HG03196 (cell line): ENCODE measurements around the gene CELF5.
"Not testable (repeated sequence)": the region's sequence is repeated elsewhere in the genome, so short reads cannot be mapped to it uniquely, and the experiment has no call there.

Experiments
- ATAC-seq: cut with Tn5 transposase; IDR thresholded peaks from one replicate; pipeline ENCODE4 v1.9.1; 2021; ENCODE audit not compliant: unreplicated experiment

The CELF5 gene

DNA sequence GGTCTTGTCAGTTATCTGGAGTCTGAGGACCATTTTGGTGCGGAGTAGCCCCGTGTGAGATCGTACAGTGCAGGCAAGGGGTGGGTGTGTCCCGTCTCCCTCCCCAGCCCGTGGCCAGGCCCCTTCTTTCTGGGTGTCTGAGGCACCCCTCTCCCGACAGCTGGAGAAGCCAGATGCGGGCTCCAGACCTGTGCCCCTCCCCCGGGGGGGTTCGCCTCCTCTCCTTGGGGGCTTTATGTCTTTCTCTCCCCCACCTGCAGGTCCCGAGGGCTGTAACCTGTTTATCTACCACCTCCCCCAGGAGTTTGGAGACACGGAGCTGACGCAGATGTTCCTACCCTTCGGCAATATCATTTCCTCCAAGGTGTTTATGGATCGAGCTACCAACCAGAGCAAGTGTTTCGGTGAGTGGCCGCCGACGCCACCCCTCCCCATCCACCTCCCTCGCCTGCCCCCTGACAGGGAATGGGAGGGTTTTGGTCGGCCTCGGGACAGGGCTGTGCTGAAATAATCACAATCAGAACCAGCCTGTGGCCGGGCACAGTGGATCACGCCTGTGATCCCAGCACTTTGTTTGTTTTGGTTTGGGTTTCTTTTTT, 65.6 kb downstream of the CELF5 start:
- no peak for ATAC-seq

- ATAC-seq, result not testable (repeated sequence)
These were observed 66.4 kb downstream of the CELF5 start for GRCh38 chr19:3290858-3291257.

GRCh38 chr19:3291644-3292043, 67.2 kb downstream of the CELF5 start:
- ATAC-seq, result no peak

DNA sequence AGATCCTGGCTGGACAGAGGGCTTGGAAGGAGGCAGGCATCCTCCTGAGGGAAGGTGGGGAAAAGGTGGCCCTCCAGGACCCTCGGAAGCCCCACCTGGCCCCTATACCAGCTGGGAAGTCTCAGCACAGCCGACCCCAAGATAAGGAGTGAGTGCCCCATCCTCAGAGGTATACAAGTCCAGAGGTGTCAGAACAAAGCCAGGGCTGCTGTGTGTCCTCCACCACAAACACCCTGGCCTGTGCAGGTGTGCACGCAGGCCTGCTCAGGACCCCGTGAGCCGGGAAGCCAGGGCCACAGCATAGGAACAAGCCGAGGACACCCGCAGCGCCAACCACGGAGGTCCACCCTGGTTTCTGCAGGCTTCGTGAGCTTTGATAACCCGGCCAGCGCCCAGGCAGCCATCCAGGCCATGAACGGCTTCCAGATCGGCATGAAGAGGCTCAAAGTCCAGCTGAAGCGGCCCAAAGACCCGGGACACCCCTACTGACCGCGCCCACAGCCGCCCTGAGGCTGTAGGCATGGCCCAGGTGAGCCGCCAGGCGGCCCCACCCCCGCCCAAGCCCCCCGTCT, 68.6 kb downstream of the CELF5 start:
- no peak for ATAC-seq

DNA sequence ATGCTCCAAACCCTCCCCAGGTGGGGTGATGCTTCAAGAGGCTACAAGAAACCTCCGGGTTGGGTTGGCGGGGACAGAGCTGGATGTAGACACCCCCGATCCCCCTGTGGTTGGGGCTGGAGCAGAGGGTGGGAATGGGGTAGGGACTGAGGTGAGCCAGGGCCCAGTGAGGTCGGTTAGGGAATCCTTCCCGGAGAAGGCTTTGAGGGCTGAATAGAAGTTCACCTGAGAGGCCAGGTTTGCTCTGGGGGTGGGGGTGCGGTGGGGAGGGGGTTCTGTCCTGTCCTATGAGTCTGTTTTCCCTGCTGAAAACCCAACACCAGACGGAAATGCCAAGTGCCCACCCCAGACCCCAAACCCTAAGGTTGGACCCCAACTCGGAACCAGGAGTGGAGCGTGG, 69.1 kb downstream of the CELF5 start:
- no peak for ATAC-seq

GRCh38 chr19:3294080-3294850, 69.8 kb downstream of the CELF5 start:
- no peak for ATAC-seq

- ATAC-seq, result no peak
These were observed 71.1 kb downstream of the CELF5 start for GRCh38 chr19:3295581-3295980.

- ATAC-seq, result no peak
These were observed 71.6 kb downstream of the CELF5 start for GRCh38 chr19:3296034-3296433.

GRCh38 chr19:3296446-3296845, 72.0 kb downstream of the CELF5 start:
- no peak for ATAC-seq

GRCh38 chr19:3298853-3299449, 74.5 kb downstream of the CELF5 start:
- no peak for ATAC-seq

- not testable (repeated sequence) for ATAC-seq
These were observed 76.1 kb downstream of the CELF5 start for GRCh38 chr19:3300566-3300965.

- no peak for ATAC-seq
These were observed 78.3 kb downstream of the CELF5 start for GRCh38 chr19:3302755-3303154.

DNA sequence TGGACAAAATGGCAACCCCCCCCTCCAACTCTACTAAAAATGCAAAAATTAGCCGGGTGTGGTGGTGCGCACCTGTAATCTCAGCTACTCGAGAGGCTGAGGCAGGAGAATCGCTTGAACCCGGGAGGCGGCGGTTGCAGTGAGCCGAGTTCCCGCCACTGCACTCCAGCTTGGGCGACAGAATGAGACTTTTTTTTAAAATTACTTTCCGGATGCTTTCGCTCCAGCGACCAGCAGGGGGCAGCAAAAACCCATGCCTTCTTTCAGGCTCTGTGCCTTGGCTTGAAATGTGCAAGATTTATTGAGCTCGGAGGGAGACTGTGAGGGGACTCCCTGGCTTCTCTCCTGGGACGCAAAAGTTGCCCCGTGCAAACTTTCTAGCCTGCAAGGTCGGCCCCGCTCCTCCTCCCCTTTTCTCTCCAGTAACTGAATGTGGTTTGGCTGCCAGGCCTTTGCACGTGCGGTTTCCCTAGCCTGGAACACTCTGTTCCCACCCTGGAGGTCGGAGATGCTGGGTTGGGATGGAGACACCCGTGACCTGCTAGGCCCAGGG, 80.5 kb downstream of the CELF5 start:
- no peak for ATAC-seq

DNA sequence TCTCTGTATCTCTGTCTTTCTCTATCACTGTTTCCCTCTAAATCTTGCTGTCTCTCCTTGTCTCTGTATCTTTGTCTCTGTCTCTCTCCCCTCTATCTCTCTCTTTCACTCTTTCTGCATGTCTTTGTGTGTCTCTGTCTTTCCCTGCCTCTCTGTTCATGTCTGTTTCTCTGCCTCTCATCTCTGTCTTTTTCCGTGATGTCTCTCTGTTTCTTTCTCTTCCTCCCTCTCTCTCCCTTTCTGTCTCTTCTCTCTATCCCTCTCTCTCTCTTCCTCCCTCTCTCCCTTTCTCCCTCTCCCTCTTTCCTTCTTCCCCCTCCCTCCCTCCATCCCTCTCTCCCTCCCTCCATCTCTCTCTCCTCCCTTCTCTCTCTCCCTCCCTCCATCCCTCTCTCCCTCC, 85.3 kb downstream of the CELF5 start:
- ATAC-seq, result no peak

DNA sequence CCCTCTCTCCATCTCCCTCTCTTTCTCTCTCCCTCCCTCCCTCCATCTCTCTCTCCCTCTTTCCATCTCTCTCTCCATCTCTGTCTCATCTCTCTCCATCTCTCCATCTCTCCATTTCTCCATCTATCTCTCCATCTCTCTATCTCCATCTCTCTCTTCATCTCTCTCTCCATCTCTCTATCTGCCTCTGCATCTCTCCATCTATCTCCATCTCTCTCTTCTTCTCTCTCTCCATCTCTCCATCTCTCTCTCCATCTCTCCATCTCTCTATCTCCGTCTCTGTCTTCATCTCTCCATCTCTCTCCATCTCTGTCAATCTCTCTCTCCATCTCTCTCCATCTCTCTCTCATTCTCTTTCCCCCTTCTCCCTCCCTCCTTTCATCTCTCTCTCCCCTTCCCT, 85.8 kb downstream of the CELF5 start:
- no peak for ATAC-seq

DNA sequence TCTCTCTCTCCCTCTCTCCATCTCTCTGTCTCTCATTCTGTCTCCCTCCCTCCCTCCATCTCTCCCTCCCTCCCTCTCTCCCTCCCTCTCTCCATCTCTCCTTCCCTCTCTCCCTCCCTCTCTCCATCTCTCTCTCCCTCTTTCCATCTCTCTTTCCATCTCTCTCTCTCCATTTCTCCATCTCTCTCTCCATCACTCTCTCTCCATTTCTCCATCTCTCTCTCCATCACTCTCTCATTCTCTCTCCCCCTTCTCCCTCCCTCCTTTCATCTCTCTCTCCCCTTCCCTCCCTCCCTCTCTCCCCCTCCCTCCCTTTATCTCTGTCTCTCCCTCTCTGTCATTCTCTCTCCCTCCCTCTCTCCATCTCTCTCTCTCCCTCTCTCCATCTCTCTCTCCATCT, 86.2 kb downstream of the CELF5 start:
- ATAC-seq, result no peak

DNA sequence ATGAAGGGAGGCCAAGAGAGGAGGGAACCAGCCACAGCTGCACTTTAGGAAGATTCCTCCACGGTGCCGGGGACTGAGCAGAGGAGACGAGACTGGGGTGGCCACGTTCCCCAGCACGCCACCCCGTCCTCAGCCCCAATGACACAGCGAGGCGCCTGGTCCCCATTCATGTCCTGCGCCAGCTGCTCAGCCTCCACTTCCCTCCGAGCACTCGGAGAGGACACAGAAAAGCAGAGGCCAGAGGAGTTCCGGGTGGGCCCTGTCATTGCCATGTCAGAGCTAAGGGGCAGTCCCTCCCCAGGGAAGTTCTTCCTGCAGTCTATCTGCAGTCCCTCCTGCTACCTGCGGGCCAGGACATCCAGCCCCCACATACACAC, 88.7 kb downstream of the CELF5 start:
- no peak for ATAC-seq

DNA sequence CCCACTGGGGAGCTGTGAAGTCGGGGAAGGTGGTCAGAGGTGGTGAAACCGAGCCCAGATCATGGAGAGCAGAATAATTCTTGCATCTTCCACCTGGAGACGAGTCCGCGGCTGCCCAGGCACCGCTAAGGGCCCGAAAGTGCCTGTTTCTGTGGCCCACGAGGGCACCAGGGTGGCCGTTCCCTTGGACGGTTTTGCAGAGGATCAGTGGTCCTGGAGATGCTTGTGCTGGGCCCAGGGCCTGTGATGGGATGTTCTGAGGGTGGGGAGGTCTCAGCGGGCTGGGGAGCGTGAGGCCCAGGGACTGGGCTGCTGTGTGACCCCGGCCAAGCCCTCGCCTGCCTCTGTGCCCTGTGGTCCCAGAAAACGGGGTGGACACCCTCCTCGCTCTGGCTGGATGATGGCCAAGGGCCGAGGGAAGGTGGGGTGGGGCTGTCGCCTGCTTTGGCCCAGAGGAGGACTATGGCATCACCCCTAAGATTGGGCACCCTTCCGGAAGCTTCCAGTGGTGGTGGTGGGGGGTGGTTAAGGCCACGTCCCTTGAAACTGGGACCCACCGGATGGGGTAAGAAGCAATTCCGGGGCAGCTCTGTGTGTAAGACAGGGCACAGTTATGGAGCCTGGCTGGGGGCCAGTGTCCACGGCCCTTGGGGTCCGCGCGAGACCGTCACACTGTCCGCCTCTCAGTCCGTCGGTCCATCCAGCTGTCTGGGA, 90.7 kb downstream of the CELF5 start:
- no peak for ATAC-seq

DNA sequence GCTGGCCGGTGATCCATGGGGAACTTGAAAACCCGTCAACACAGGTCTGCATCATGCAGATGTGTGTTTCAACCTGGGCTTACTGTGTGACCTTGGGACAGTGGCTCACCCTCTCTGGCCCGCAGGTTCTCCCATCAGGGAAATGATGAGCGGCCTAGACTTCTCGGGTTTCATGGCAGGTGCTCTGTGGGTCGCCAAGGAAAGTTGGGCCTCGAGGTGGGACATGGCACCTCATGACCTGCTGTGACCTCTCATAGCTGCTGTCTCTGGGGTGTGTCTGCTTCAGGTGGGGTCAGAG, 91.2 kb downstream of the CELF5 start:
- ATAC-seq, result no peak

DNA sequence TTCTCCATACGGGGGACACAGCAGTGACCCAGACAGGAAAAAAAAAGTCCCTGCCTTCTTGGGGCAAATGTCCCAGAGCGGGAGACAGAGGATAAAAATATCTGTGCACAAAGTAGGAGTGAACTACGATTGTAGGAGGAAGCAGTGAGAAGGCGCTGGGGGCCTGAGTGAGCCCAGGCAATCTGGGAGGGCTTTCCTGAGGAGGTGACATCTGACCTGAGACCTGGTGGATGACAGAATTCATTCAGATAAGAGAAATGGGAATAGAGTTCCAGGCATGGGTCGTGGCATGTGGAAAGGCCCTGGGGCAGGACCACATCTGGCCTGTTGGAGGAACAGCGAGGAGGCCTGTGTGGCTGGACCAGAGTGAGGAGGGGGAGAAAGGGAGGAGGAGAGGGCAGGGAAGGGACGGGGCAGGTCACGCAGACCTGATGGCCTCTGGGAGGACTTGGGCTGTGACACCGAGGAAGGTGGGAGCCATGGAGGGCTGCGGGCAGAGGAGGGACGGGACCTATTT, 91.7 kb downstream of the CELF5 start:
- no peak for ATAC-seq

DNA sequence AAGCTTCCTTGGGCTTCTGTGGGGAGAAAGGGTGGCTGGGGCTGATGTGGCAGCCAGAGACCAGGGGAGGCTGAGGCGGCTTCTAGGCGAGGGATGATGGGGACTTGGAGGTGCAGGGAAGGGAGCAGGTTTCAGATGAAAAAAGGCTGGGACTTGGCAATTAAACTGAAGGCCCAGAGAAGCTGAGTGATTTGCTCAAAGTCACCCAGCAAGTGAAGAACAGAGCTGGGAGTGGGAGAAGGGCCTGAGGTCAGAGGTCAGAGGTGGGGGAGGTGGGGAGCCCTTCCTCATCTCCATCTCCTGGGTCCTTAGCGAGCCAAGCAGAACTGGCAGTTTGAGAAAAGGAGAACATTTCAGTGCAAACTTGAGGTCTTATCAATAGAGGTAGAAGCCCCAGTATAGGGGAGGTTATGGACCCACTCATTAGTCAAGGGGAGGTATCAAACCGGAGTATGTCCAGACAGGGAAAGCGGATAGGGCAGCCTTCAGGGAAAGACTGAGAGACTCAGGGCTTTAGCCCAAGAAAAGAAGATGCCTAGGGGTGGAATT, 92.3 kb downstream of the CELF5 start:
- no peak for ATAC-seq
